ENCODE measurements around the gene GPC2. TPM values are rescaled to one million over a fixed set of nuclear protein-coding genes. Genes with fewer than 3 reads are reported as not detected.

The GPC2 gene
- total and polyA plus RNA-seq, 4 experiments from 2014 or later = 0.73 to 12.5 (median 11.8) TPM; not detected in 1

DNA sequence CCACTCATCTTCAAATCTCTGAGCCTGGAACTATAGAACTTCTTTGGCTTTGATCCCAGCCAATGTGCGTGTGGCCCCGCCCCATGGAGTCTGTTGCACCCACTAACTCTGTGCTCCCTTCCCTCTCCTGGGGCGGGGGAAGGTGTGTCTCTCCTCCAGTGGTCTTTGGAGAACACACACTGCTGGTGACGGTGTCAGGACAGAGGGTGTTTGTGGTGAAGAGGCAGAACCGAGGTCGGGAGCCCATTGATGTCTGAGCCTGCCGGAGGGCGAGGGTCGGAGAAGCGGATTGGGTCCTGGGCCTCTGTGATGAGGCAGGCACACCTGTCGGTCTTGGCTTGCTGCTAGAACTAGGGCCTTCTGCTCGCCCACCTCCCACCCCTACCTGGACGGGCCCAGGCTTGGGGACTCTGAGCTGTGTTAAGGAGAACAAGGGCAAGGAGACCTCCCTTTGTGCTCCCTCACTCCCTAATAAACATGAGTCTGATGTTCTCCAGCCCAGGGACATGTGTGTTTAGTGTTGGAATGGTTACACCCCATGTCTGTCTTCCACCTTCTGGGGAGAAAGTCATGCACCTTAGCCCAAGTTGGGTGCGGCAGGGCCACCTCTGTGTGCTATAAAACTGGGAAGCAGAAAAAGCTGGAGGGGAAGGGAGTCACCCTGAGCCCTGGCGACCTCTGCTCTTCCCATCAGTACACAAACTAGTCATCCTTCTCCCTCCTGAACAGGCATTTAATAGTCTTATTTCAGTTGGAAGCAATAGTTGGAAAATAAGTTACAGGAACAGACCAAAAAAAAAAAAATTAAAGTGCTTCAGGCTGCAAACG lies 23.3 kb downstream of the GPC2 start:
- ChIA-PET CTCF (ENCODE audit: partially characterized antibody) (no interaction called here), POLR2A (ENCODE audit: partially characterized antibody) (interaction anchor here (1.2 to 6.4 kb wide), 3 partner anchors 14 to 24 kb away, joined by 3 to 53 read pairs (median 4); partner anchors contain the start of genes GAL3ST4, GPC2 and STAG3)
- H3K4me3 ChIP-seq (ENCODE audit: low read length in 2 of 2) = no peak overlapping the region
- Mint-ChIP-seq H3K27me3 (no peaks in the 10 kb centered on the region), H3K4me3 (peak overlapping the region in 4 of 8 donors; percentile 3 to 29 (median 20)), H3K36me3 (peaks cover 17 to 53% of the 10 kb centered on the region in 2 donors), H3K9me3 (no peaks in the 10 kb centered on the region), H3K4me1 (peaks cover 26 to 70% (median 50%) of the 10 kb centered on the region in 4 donors), H3K27ac (peak overlapping the region in 1 of 7 donors; percentile 72)
- no peaks in the 10 kb centered on the region for H3K27me3 ChIP-seq (ENCODE audit: insufficient read depth, low read length)
- H3K9me3 ChIP-seq (ENCODE audit: control insufficient read depth in 1 of 2, low read length in 2 of 2) = no peaks in the 10 kb centered on the region
- no peak overlapping the region for H3K27ac ChIP-seq (ENCODE audit: low read depth, low read length)
- H3K36me3 ChIP-seq (ENCODE audit: insufficient read depth, low read length) = peaks cover 36% of the 10 kb centered on the region
- intact Hi-C loops (cut with micrococcal nuclease) = no loop called here
- DNase-seq = no peak
- H3K4me1 ChIP-seq (ENCODE audit: insufficient read depth, low read length) = peaks cover 71% of the 10 kb centered on the region

DNA sequence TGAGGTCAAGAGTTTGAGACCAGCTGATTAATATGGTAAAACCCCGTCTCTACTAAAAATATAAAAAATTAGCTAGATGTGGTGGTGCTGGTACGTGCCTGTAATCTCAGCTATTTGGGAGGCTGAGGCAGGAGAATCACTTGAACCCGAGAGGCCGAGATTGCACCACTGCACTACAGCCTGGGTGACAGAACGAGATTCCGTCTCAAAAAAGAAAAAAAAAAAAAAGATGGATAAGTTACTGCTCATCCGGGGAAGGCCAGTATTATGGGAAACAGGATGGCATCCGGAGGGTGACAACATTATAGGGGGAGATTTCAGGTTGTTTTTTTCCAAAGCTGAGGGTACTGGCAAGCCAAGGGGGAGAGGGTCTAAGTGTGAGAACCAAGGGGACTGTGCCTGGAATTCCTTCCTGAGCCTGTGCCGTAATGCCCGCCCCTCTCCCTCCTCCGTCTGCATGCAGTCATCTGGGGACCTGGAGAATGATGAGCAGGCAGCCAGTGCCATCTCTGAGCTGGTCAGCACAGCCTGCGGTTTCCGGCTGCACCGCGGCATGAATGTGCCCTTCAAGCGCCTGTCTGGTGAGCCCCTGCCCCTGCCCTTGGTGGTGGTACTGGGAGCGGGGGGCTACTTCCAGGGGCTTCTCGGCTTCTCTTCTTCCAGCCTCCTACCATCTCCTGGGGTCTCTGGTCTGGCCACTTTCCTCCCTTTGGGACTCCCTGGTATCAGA lies 24.1 kb downstream of the GPC2 start:
- peak overlapping the region in 1 of 8 donors; percentile 15 for H3K4me3 Mint-ChIP-seq

DNA sequence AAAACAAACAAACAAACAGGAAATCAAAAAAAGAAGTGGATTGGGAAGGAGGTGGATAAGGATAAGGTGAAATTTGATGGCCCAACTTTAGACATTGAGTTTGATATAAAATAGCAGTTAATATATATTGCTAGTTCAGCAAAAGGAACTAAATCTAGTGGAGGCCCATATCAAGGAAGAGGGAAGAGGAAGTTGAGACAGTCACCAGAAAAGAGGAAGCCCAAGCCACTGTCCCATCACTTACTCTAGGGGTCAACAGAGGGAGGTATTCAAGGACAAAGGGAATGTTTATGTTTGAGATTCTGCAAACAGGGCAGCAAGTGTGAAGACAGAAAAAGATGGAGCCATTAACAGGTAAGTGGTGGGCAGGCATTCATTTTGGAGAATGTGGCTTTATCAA lies 24.8 kb downstream of the GPC2 start:
- Mint-ChIP-seq H3K4me1 (peaks cover 28 to 72% (median 51%) of the 10 kb centered on the region in 4 donors), H3K9me3 (peaks cover 0 to 6% (median 0%) of the 10 kb centered on the region in 8 donors), H3K27me3 (no peaks in the 10 kb centered on the region), H3K36me3 (peaks cover 14 to 53% of the 10 kb centered on the region in 2 donors), H3K4me3 (peak overlapping the region in 1 of 8 donors; percentile 29), H3K27ac (peak overlapping the region in 6 of 7 donors; percentile 37 to 86 (median 79))
- Histone ChIP-seq H3K4me3 (ENCODE audit: low read length in 2 of 2) (no peak overlapping the region), H3K27me3 (ENCODE audit: insufficient read depth, low read length) (no peaks in the 10 kb centered on the region), H3K9me3 (ENCODE audit: control insufficient read depth in 1 of 2, low read length in 2 of 2) (no peaks in the 10 kb centered on the region), H3K36me3 (ENCODE audit: insufficient read depth, low read length) (peaks cover 36% of the 10 kb centered on the region), H3K27ac (ENCODE audit: low read depth, low read length) (no peak overlapping the region), H3K4me1 (ENCODE audit: insufficient read depth, low read length) (peaks cover 69% of the 10 kb centered on the region)
- CTCF ChIA-PET (ENCODE audit: partially characterized antibody) = no interaction called here
- DNase-seq = no peak
- POLR2A ChIA-PET (ENCODE audit: partially characterized antibody) = interaction anchor here (6.5 kb wide), 1 partner anchor 13 kb away, joined by 95 read pairs; the partner anchor contains the start of gene GAL3ST4
- intact Hi-C loops (cut with micrococcal nuclease) = no loop called here

More for the DNA sequence above, 24.1 kb downstream of the GPC2 start:
- peaks cover 36% of the 10 kb centered on the region for H3K36me3 ChIP-seq (ENCODE audit: insufficient read depth, low read length)
- peak overlapping the region in 4 of 7 donors; percentile 61 to 84 (median 68) for H3K27ac Mint-ChIP-seq
- peaks cover 17 to 57% of the 10 kb centered on the region in 2 donors for H3K36me3 Mint-ChIP-seq
- no peak overlapping the region for H3K27ac ChIP-seq (ENCODE audit: low read depth, low read length)
- CTCF ChIA-PET (ENCODE audit: partially characterized antibody) = no interaction called here
- no peaks in the 10 kb centered on the region for H3K9me3 ChIP-seq (ENCODE audit: control insufficient read depth in 1 of 2, low read length in 2 of 2)
- peaks cover 70% of the 10 kb centered on the region for H3K4me1 ChIP-seq (ENCODE audit: insufficient read depth, low read length)
- peaks cover 32 to 74% (median 54%) of the 10 kb centered on the region in 4 donors for H3K4me1 Mint-ChIP-seq
- POLR2A ChIA-PET (ENCODE audit: partially characterized antibody) = interaction anchor here (6.5 kb wide), 1 partner anchor 13 kb away, joined by 95 read pairs; the partner anchor contains the start of gene GAL3ST4
- no peak overlapping the region for H3K4me3 ChIP-seq (ENCODE audit: low read length in 2 of 2)
- peaks cover 0 to 6% (median 0%) of the 10 kb centered on the region in 8 donors for H3K9me3 Mint-ChIP-seq
- no peak for DNase-seq
- intact Hi-C loops (cut with micrococcal nuclease) = no loop called here
- H3K27me3 ChIP-seq (ENCODE audit: insufficient read depth, low read length) = no peaks in the 10 kb centered on the region
- H3K27me3 Mint-ChIP-seq = no peaks in the 10 kb centered on the region

DNA sequence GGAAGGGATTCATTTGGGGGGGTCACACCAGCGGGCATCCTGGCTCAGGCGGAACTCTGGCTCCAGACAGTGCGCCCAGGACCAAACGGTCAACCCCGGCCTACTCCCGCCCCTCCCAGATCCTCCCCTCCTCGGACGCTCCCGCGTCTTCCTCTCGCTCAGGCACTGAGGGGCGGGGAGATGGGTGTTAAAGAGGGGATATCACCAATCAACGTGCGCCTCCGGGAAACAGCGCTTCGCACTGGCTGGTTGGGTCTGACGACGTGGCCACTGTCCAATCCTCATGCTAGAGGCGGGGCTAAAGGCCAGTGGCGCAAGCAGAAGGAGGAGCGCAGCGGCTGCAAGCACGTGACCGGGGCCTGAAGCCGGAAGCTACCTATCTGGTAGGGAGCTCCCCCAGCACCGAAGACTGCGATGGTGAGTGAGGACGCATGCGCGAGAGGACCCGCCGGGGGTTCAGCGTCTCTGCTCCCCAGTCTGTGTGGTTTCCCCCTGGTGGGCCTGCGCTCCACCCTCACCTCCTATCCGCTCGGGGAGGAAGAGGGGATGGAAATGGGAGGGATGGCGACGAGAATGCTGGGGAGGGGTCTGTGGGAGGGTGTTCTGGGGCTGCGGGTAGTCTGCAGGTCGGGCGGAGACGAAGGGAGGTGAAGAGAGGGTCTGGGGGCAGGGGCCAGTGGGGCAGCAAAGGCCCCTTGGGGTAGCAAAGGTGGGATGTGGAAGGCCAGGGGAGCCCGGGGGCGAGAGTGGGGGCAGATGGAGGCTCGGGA lies 28.4 kb downstream of the GPC2 start, which contains the start of gene LAMTOR4:
TSS of gene LAMTOR4 (plus strand) at position 360 of the 770 bp plus-strand sequence. CDS start at position 415, 55 bp downstream.
- peaks cover 45% of the 10 kb centered on the region for H3K4me1 ChIP-seq (ENCODE audit: insufficient read depth, low read length)
- H3K4me3 ChIP-seq (ENCODE audit: low read length in 2 of 2) = peak within 1 kb of the TSS; percentile 83 to 93
- no peaks in the 10 kb centered on the region for H3K27me3 ChIP-seq (ENCODE audit: insufficient read depth, low read length)
- Mint-ChIP-seq H3K36me3 (peaks cover 13 to 28% of the 10 kb centered on the region in 2 donors), H3K27ac (peak within 1 kb of the TSS; percentile 95 to 99 (median 97)), H3K27me3 (no peaks in the 10 kb centered on the region), H3K4me1 (peaks cover 18 to 45% (median 31%) of the 10 kb centered on the region in 4 donors), H3K4me3 (peak within 1 kb of the TSS; percentile 88 to 99 (median 94)), H3K9me3 (peaks cover 0 to 6% (median 0%) of the 10 kb centered on the region in 8 donors)
- H3K27ac ChIP-seq (ENCODE audit: low read depth, low read length) = peak within 1 kb of the TSS; percentile 92
- no peaks in the 10 kb centered on the region for H3K9me3 ChIP-seq (ENCODE audit: control insufficient read depth in 1 of 2, low read length in 2 of 2)
- DNase-seq = peak; percentile 94 to 99 (median 99)
- H3K36me3 ChIP-seq (ENCODE audit: insufficient read depth, low read length) = peaks cover 16% of the 10 kb centered on the region
- intact Hi-C loops (cut with micrococcal nuclease) = loop anchor here (1.0 to 2.0 kb wide), 7 partner anchors 10 to 280 kb away; partner anchors contain the start of genes GPC2, STAG3, TRAPPC14 and ZCWPW1
- ChIA-PET CTCF (ENCODE audit: partially characterized antibody) (interaction anchor here (0.6 to 3.1 kb wide), 10 partner anchors 9 to 69 kb away, joined by 3 to 22 read pairs (median 5); partner anchors contain the start of gene TRAPPC14), POLR2A (ENCODE audit: partially characterized antibody) (interaction anchor here (0.6 to 6.5 kb wide), 26 partner anchors 8 to 287 kb away, joined by 3 to 95 read pairs (median 4); partner anchors contain the start of genes AP4M1, GAL3ST4, GPC2 and MBLAC1)

DNA sequence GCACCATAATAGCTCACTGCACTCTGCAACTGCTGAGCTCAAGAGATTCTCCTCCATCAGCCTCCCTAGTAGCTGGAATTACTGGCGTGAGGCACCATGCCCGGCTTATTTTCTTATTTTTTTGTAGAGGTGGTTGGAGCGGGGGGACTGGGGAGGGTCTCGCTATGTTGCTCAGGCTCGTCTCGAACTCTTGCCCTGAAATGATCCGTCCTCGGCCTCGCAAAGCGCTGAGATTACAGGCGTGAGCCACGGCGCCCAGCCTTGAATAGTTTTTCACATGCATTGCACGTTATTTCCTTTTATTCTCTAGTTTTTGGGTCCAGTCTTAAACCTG lies 29.0 kb downstream of the GPC2 start:
- DNase-seq = no peak
- peak overlapping the region; percentile 95 to 99 (median 97) for H3K27ac Mint-ChIP-seq
- peaks cover 11% of the 10 kb centered on the region for H3K36me3 ChIP-seq (ENCODE audit: insufficient read depth, low read length)
- POLR2A ChIA-PET (ENCODE audit: partially characterized antibody) = interaction anchor here (0.6 to 6.5 kb wide), 24 partner anchors 10 to 287 kb away, joined by 3 to 95 read pairs (median 6); partner anchors contain the start of genes AP4M1, GAL3ST4, GPC2 and MBLAC1
- H3K9me3 Mint-ChIP-seq = peaks cover 0 to 6% (median 0%) of the 10 kb centered on the region in 8 donors
- peaks cover 13 to 23% of the 10 kb centered on the region in 2 donors for H3K36me3 Mint-ChIP-seq
- no peaks in the 10 kb centered on the region for H3K27me3 Mint-ChIP-seq
- H3K9me3 ChIP-seq (ENCODE audit: control insufficient read depth in 1 of 2, low read length in 2 of 2) = no peaks in the 10 kb centered on the region
- CTCF ChIA-PET (ENCODE audit: partially characterized antibody) = interaction anchor here (0.7 to 3.1 kb wide), 12 partner anchors 9 to 69 kb away, joined by 3 to 22 read pairs (median 4); partner anchors contain the start of gene TRAPPC14
- H3K4me1 ChIP-seq (ENCODE audit: insufficient read depth, low read length) = peaks cover 40% of the 10 kb centered on the region
- H3K27ac ChIP-seq (ENCODE audit: low read depth, low read length) = peak overlapping the region; percentile 92
- H3K4me1 Mint-ChIP-seq = peaks cover 18 to 40% (median 29%) of the 10 kb centered on the region in 4 donors
- peak overlapping the region; percentile 88 to 99 (median 94) for H3K4me3 Mint-ChIP-seq
- no peaks in the 10 kb centered on the region for H3K27me3 ChIP-seq (ENCODE audit: insufficient read depth, low read length)
- intact Hi-C loops (cut with micrococcal nuclease) = loop anchor here (1.0 to 2.0 kb wide), 7 partner anchors 10 to 280 kb away; partner anchors contain the start of genes GPC2, STAG3, TRAPPC14 and ZCWPW1
- H3K4me3 ChIP-seq (ENCODE audit: low read length in 2 of 2) = peak overlapping the region; percentile 70 to 83

DNA sequence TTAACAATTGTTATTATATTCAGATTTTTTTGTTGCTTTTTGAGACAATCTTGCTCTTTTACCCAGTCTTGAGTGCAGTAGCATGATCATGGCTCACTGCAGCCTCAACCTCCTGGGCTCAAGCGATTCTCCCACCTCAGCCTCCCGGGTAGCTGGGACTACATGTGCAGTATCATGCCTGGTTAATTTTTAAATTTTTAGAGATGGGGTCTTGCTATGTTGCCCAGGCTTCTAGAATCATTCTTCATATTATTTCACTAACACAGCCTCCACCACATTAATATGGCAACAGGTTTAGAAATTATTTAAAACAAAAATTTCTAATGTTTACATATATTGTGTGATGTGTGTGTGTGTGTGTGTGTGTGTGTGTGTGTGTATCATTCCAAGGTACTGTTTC lies 29.9 kb downstream of the GPC2 start:
- CTCF ChIA-PET (ENCODE audit: partially characterized antibody) = interaction anchor here (0.6 to 3.1 kb wide), 8 partner anchors 9 to 70 kb away, joined by 3 to 22 read pairs (median 5); no protein-coding TSS in a partner anchor
- Histone ChIP-seq H3K4me3 (ENCODE audit: low read length in 2 of 2) (no peak overlapping the region), H3K4me1 (ENCODE audit: insufficient read depth, low read length) (peaks cover 30% of the 10 kb centered on the region), H3K9me3 (ENCODE audit: control insufficient read depth in 1 of 2, low read length in 2 of 2) (no peaks in the 10 kb centered on the region), H3K36me3 (ENCODE audit: insufficient read depth, low read length) (peaks cover 3% of the 10 kb centered on the region), H3K27ac (ENCODE audit: low read depth, low read length) (no peak overlapping the region), H3K27me3 (ENCODE audit: insufficient read depth, low read length) (no peaks in the 10 kb centered on the region)
- no peak for DNase-seq
- POLR2A ChIA-PET (ENCODE audit: partially characterized antibody) = interaction anchor here (0.8 to 6.5 kb wide), 9 partner anchors 12 to 73 kb away, joined by 3 to 95 read pairs (median 21); partner anchors contain the start of genes GAL3ST4, GPC2, MBLAC1 and PVRIG
- H3K9me3 Mint-ChIP-seq = peaks cover 0 to 6% (median 0%) of the 10 kb centered on the region in 8 donors
- no peaks in the 10 kb centered on the region for H3K27me3 Mint-ChIP-seq
- peak overlapping the region in 2 of 8 donors; percentile 22 to 94 for H3K4me3 Mint-ChIP-seq
- H3K36me3 Mint-ChIP-seq = peaks cover 8 to 15% of the 10 kb centered on the region in 2 donors
- intact Hi-C loops (cut with micrococcal nuclease) = no loop called here
- peak overlapping the region in 2 of 7 donors; percentile 78 to 97 for H3K27ac Mint-ChIP-seq
- H3K4me1 Mint-ChIP-seq = peaks cover 13 to 35% (median 22%) of the 10 kb centered on the region in 4 donors
